Endothelial cell of umbilical vein (primary cell): Measurements from ENCODE around the gene G6PC1. TPM values are rescaled to one million over a fixed set of nuclear protein-coding genes. Genes with fewer than 3 reads are reported as not detected.

Experiments used
- BruUV-seq: library from RNA; stranded (reverse); fragments of 400-500 nt; replicated peaks from 2 replicates; lab custom pipeline; 2021; lab: Mats Ljungman, UMichigan
- CTCF ChIA-PET: fragments of 300-600, 350-600 bp; sonication (Branson Sonifier 250); formaldehyde crosslinking; loops from one replicate; lab custom pipeline; 2021; ENCODE audit warnings: antibody characterized with exemption, inconsistent platforms; lab: Charles Lee
- POLR2A ChIA-PET: fragments of 300-600, 350-600 bp; sonication (Branson Sonifier 250); formaldehyde crosslinking; loops from one replicate; lab custom pipeline; 2021; ENCODE audit warnings: antibody characterized with exemption, inconsistent platforms; lab: Charles Lee
- DNase-seq: peaks from one replicate; pipeline ENCODE4 v3.0.0-alpha.2; 2011; ENCODE audit warnings: low read depth, low spot score
- FAIRE-seq: peaks from 2 replicates; lab custom pipeline; 2011; peaks lifted over from hg19 to GRCh38; lab: Jason Lieb, UNC
- H2AFZ ChIP-seq: 2 replicates; pipeline ENCODE4 v1.6.0; 2012; ENCODE audit warnings: low read depth, low read length, control low read depth, inconsistent platforms
- H3K27ac ChIP-seq: 2 replicates; pipeline ENCODE4 v1.5.1; 2011; ENCODE audit warnings: low read depth, mild to moderate bottlenecking, control low read depth, low read length, moderate library complexity; ENCODE audit not compliant: insufficient read depth
- H3K27me3 ChIP-seq, 2 experiments: 2 replicates each; pipeline versions ENCODE4 v1.6.0 to v1.6.1; 2011; ENCODE audit warnings: low read length in 2 of 2, mixed read lengths in 1 of 2; ENCODE audit not compliant: control insufficient read depth in 2 of 2, insufficient read depth in 2 of 2
- H3K36me3 ChIP-seq, 2 experiments: 2 replicates in 1 of 2; 3 replicates in 1 of 2; pipeline ENCODE4 v1.5.1; 2011; ENCODE audit warnings: low read length in 2 of 2, mild to moderate bottlenecking in 1 of 2, moderate library complexity in 1 of 2; ENCODE audit not compliant: control insufficient read depth in 2 of 2, insufficient read depth in 2 of 2; ENCODE audit errors: extremely low read depth in 1 of 2
- H3K4me1 ChIP-seq: 3 replicates; pipeline ENCODE4 v1.5.1; 2011; ENCODE audit warnings: mild to moderate bottlenecking, low read length; ENCODE audit not compliant: control insufficient read depth, insufficient read depth; ENCODE audit errors: extremely low read depth
- H3K4me2 ChIP-seq: 2 replicates; pipeline ENCODE4 v1.6.1; 2011; ENCODE audit warnings: low read length, control low read depth, mixed read lengths; ENCODE audit not compliant: insufficient read depth
- H3K4me3 ChIP-seq, 3 experiments: fragments of 200-600 bp in 1 of 3; sonication (generic), shearing (Covaris generic) in 1 of 3; replicated peaks in 1 of 3; 2 replicates each; pipeline ENCODE4 v1.5.1; 2011 to 2016; ENCODE audit warnings: control low read depth in 3 of 3, low read length in 3 of 3, mild to moderate bottlenecking in 2 of 3, inconsistent platforms in 1 of 3, low read depth in 1 of 3, moderate library complexity in 1 of 3; ENCODE audit not compliant: insufficient read depth in 1 of 3
- H3K79me2 ChIP-seq: 2 replicates; pipeline ENCODE4 v1.6.0; 2012; ENCODE audit warnings: low read length, inconsistent platforms; ENCODE audit not compliant: control insufficient read depth, insufficient read depth
- H3K9ac ChIP-seq: replicated peaks from 2 replicates; pipeline ENCODE3; 2011; ENCODE audit warnings: low read length, control low read depth; ENCODE audit not compliant: insufficient read depth; ENCODE audit errors: extremely low read depth
- H3K9me1 ChIP-seq: replicated peaks from 3 replicates; pipeline ENCODE4 v1.6.0; 2011; ENCODE audit warnings: mild to moderate bottlenecking, low read length; ENCODE audit not compliant: control insufficient read depth, insufficient read depth; ENCODE audit errors: extremely low read depth
- H3K9me3 ChIP-seq: replicated peaks from 2 replicates; pipeline ENCODE4 v1.5.1; 2012; ENCODE audit warnings: low read length, inconsistent platforms; ENCODE audit not compliant: control insufficient read depth, insufficient read depth
- H4K20me1 ChIP-seq: replicated peaks from 2 replicates; pipeline ENCODE3; 2011; ENCODE audit warnings: mild to moderate bottlenecking, low read length; ENCODE audit not compliant: control insufficient read depth, insufficient read depth; ENCODE audit errors: extremely low read depth
- EZH2 ChIP-seq: IDR thresholded peaks from 2 replicates; pipeline ENCODE4 v1.6.1; 2012; ENCODE audit warnings: borderline replicate concordance, low read depth, mild to moderate bottlenecking, moderate library complexity, low read length, inconsistent platforms; ENCODE audit not compliant: severe bottlenecking
- FOS ChIP-seq: IDR thresholded peaks from 2 replicates; pipeline ENCODE4 v1.6.1; 2011; ENCODE audit warnings: mild to moderate bottlenecking, low read length, moderate library complexity, borderline replicate concordance; ENCODE audit not compliant: insufficient read depth
- GATA2 ChIP-seq: IDR thresholded peaks from 2 replicates; pipeline ENCODE4 v1.7.0; 2011; ENCODE audit warnings: low read depth, mild to moderate bottlenecking, moderate library complexity, mixed read lengths, low read length; ENCODE audit not compliant: insufficient read length, insufficient read depth
- JUN ChIP-seq: IDR thresholded peaks from 2 replicates; pipeline ENCODE4 v1.6.1; 2011; ENCODE audit warnings: borderline replicate concordance, low read depth; ENCODE audit not compliant: insufficient read length, insufficient read depth
- MYC ChIP-seq: IDR thresholded peaks from one replicate; pipeline ENCODE4 v1.6.1; 2011; ENCODE audit warnings: mild to moderate bottlenecking, low read depth, low read length
- POLR2A ChIP-seq: IDR thresholded peaks from 2 replicates; pipeline ENCODE4 v1.6.1; 2012; ENCODE audit warnings: low read depth, mild to moderate bottlenecking, control low read depth, low read length
- POLR2AphosphoS5 ChIP-seq: IDR thresholded peaks from 2 replicates; pipeline ENCODE4 v1.6.1; 2012; ENCODE audit warnings: low read depth, mild to moderate bottlenecking, control low read depth, low read length, moderate library complexity; ENCODE audit not compliant: insufficient read depth
- dilution Hi-C: fragments of 300-500 bp; cut with MboI; formaldehyde crosslinking; loops from one replicate; pipeline ENCODE4 v1.15.0; 2019; ENCODE audit warnings: low sequenced_read_pairs; ENCODE audit not compliant: extremely low pct_ligation_motif_present
- intact Hi-C: fragments of 100-400 bp; cut with micrococcal nuclease; formaldehyde crosslinking; loops from one replicate; pipeline ENCODE4 v1.10.0; 2022
- polyA plus RNA-seq, 4 experiments: library from polyadenylated mRNA; depleted of rRNA in 3 of 4; stranded (reverse) in 3 of 4; unstranded in 1 of 4; fragments of >200 nt; gene quantifications; 2 replicates each; pipeline versions ENCODE4 v1.2.1 to v1.2.3, GENCODE V29; 2011 to 2012; ENCODE audit warnings: missing spikeins in 1 of 4
- total RNA-seq: library from RNA; stranded (reverse); gene quantifications from 2 replicates; pipeline ENCODE4 v1.2.3, GENCODE V29; 2021
- TF ChIP-seq, protein P1 (sequence below), 2 donors: IDR thresholded peaks; 1 replicate in 1 of 2; 2 replicates in 1 of 2; pipeline ENCODE4 v1.5.1; 2011; ENCODE audit warnings: low read length in 2 of 2, mild to moderate bottlenecking in 2 of 2, moderate library complexity in 2 of 2, control low read depth in 1 of 2, inconsistent platforms in 1 of 2, low read depth in 1 of 2; ENCODE audit not compliant: insufficient read depth in 1 of 2; ENCODE audit errors: extremely low read depth in 1 of 2
- TF ChIP-seq, protein P2 (sequence below): IDR thresholded peaks from 2 replicates; pipeline ENCODE4 v1.6.1; 2011; ENCODE audit not compliant: insufficient read depth, insufficient read length

Gene G6PC1
- total and polyA plus RNA-seq, 2 donors (not counting 3 experiments of a cell fraction or from before 2014, with no cell fraction given), result not detected

DNA sequence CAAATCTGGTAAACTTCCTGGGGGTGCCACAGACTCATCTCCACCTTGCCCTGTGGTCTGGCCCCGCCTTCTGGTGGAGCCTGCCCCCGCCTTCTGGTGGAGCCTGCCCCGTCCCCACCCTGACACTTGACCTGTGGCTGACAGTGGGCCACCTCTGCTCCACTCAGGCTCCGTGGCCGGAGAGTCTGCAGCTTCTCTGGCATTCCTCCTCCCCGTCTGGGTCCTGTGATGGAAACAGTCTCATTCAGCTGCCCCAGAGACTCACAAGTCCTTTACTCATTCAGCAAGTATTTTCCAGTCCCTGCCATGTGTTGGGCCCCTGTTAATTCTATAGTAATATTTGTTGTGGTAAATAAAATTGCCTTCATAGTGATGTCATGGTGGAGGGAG lies 21.0 kb upstream of the G6PC1 start:
- Histone ChIP-seq H3K9me3 (no peaks in the 10 kb centered on the region), H3K79me2 (no peaks in the 10 kb centered on the region), H3K9me1 (no peaks in the 10 kb centered on the region), H3K27me3 (peaks cover 5 to 7% of the 10 kb centered on the region in 2 experiments), H3K4me2 (no peak overlapping the region), H3K4me1 (no peaks in the 10 kb centered on the region), H3K36me3 (no peaks in the 10 kb centered on the region), H3K9ac (no peak overlapping the region), H3K27ac (no peak overlapping the region), H2AFZ (no peak overlapping the region), H3K4me3 (no peak overlapping the region), H4K20me1 (no peaks in the 10 kb centered on the region)
- ChIA-PET POLR2A (no interaction called here), CTCF (interaction anchor here (1.4 to 4.0 kb wide), 2 partner anchors 41 to 50 kb away, joined by 3 to 19 read pairs; no protein-coding TSS in a partner anchor)
- BruUV-seq, result no TSS peak
- DNase-seq (no peak), FAIRE-seq (no peak)
- no peak for TF ChIP-seq MYC
- no peak for TF ChIP-seq JUN
- TF ChIP-seq, protein P1, sequence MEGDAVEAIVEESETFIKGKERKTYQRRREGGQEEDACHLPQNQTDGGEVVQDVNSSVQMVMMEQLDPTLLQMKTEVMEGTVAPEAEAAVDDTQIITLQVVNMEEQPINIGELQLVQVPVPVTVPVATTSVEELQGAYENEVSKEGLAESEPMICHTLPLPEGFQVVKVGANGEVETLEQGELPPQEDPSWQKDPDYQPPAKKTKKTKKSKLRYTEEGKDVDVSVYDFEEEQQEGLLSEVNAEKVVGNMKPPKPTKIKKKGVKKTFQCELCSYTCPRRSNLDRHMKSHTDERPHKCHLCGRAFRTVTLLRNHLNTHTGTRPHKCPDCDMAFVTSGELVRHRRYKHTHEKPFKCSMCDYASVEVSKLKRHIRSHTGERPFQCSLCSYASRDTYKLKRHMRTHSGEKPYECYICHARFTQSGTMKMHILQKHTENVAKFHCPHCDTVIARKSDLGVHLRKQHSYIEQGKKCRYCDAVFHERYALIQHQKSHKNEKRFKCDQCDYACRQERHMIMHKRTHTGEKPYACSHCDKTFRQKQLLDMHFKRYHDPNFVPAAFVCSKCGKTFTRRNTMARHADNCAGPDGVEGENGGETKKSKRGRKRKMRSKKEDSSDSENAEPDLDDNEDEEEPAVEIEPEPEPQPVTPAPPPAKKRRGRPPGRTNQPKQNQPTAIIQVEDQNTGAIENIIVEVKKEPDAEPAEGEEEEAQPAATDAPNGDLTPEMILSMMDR (IDR thresholded peaks at IDR 0.05; ENCODE audit: extremely low read depth in 1 of 2, insufficient read depth in 1 of 2, low read depth in 1 of 2, low read length in 2 of 2), result no peak
- TF ChIP-seq EZH2, result no peak
- no peak for TF ChIP-seq FOS
- no peak for TF ChIP-seq GATA2
- TF ChIP-seq POLR2A, result no peak
- TF ChIP-seq, protein P2, sequence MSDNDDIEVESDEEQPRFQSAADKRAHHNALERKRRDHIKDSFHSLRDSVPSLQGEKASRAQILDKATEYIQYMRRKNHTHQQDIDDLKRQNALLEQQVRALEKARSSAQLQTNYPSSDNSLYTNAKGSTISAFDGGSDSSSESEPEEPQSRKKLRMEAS, result no peak
- no peak for TF ChIP-seq POLR2AphosphoS5
- dilution Hi-C loops (no loop called here), intact Hi-C loops (no loop called here)
